HepG2 (cell line): ENCODE results near the gene HDGFL2. TPM values are rescaled to one million over a fixed set of nuclear protein-coding genes. Genes with fewer than 3 reads are reported as not detected.

Experiments
- BRD4 ChIP-seq: sonication (generic); formaldehyde crosslinking; IDR thresholded peaks from 2 replicates; pipeline ENCODE4 v1.4.0; 2020; ENCODE audit warnings: missing genetic modification reagents
- CSRNP2 ChIP-seq: sonication (generic); formaldehyde crosslinking; conservative IDR thresholded peaks from 2 replicates; pipeline ENCODE4 v1.8.0; 2022; ENCODE audit warnings: low read depth, missing genetic modification reagents
- DMAP1 ChIP-seq: IDR thresholded peaks from 2 replicates; pipeline ENCODE4 v1.6.1; 2016
- HNF4A ChIP-seq: sonication (generic); formaldehyde crosslinking; IDR thresholded peaks from 2 replicates; pipeline ENCODE4 v1.4.0; 2020; ENCODE audit warnings: missing genetic modification reagents
- MATR3 ChIP-seq: sonication (generic); formaldehyde crosslinking; IDR thresholded peaks from 2 replicates; pipeline ENCODE4 v1.4.0; 2020; ENCODE audit warnings: missing genetic modification reagents
- NONO ChIP-seq, 2 experiments: fragments of 450-650 bp in 1 of 2; sonication (generic) in 1 of 2; formaldehyde crosslinking in 1 of 2; IDR thresholded peaks in 1 of 2; conservative IDR thresholded peaks in 1 of 2; 2 replicates each; pipeline versions ENCODE4 v1.6.1 to v1.8.0; 2017 to 2022; ENCODE audit warnings: mild to moderate bottlenecking in 1 of 2, missing genetic modification reagents in 1 of 2, moderate library complexity in 1 of 2
- SP140L ChIP-seq: sonication (generic); formaldehyde crosslinking; IDR thresholded peaks from 2 replicates; pipeline ENCODE4 v1.4.0; 2020; ENCODE audit warnings: missing genetic modification reagents, borderline replicate concordance
- ZBTB14 ChIP-seq: sonication (generic); formaldehyde crosslinking; IDR thresholded peaks from 2 replicates; pipeline ENCODE4 v1.4.0; 2020; ENCODE audit warnings: missing genetic modification reagents
- ZNF773 ChIP-seq: sonication (generic); formaldehyde crosslinking; IDR thresholded peaks from 2 replicates; pipeline ENCODE4 v1.4.0; 2020; ENCODE audit warnings: missing genetic modification reagents, borderline replicate concordance
- polyA plus RNA-seq, 8 experiments: library from polyadenylated mRNA; depleted of rRNA in 3 of 8; stranded (reverse) in 7 of 8; unstranded in 1 of 8; fragments of >200 nt; fragmentation: Illumina TruSeq in 4 of 8; extraction: Trizol in 4 of 8; gene quantifications; 2 replicates each; pipeline versions ENCODE4 v1.2.1 to v1.2.3, GENCODE V29; 2011 to 2016; ENCODE audit warnings: low read depth in 4 of 8, missing spikeins in 1 of 8, mixed read lengths in 1 of 8; ENCODE audit not compliant: insufficient read depth in 1 of 8
- total RNA-seq, 5 experiments: library from RNA; depleted of rRNA; stranded (reverse); fragments of >200 nt; fragmentation: Illumina TruSeq; extraction: Trizol; gene quantifications; 2 replicates each; pipeline ENCODE4 v1.2.3, GENCODE V29; 2016; ENCODE audit warnings: low read depth in 1 of 5
- TF ChIP-seq, protein P1 (sequence below): sonication (generic); formaldehyde crosslinking; IDR thresholded peaks from 2 replicates; pipeline ENCODE4 v1.9.0; 2021; ENCODE audit warnings: mild to moderate bottlenecking, missing genetic modification reagents
- TF ChIP-seq, protein P2 (sequence below): sonication (generic); formaldehyde crosslinking; IDR thresholded peaks from 2 replicates; pipeline ENCODE4 v1.5.0; 2020; ENCODE audit warnings: mild to moderate bottlenecking, missing genetic modification reagents, borderline replicate concordance

The HDGFL2 gene
- total and polyA plus RNA-seq, 2 of the 13 experiments (the other 11 are each of a cell fraction or from before 2014, with no cell fraction given), result 20.0 to 51.1 TPM

DNA sequence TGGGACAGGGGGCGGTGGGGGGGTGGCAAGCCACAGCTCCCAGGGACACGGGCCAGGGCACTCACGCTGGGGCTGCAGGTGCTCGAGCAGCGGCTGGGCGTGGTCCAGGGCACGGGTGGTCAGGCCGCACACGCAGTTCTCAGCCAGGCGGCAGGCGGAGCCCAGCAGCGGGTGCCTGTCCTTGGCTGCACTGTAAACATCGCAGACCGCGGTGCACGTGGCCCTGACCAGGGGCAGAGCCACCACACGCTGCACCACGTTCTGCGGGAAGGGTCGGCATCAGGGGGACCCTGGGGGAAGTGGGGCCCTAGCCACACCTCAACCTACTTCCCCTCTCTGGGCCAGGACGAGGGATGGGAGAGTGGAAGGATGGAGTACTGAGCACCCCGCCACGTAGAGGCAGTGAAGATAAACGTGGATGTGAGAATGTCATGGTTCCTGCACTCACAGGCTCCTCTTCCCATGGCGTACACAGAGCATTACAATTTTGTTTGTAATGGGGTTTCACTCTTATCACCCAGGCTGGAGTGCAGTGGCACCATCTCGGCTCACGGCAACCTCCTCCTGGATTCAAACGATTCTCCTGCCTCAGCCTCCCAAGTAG, 59.6 kb downstream of the HDGFL2 start (continued):
- no peak for TF ChIP-seq CSRNP2 (CRISPR knock-in tag)
- TF ChIP-seq ZBTB14 (CRISPR knock-in tag), result no peak
- 0 out of 2 replicates have a peak, but pooled peaks have one; percentile 59 for TF ChIP-seq ZNF773
- 0 out of 2 replicates have a peak, but pooled peaks have one; percentile 29 for TF ChIP-seq HNF4A (CRISPR knock-in tag)
- TF ChIP-seq BRD4 (CRISPR knock-in tag), result no peak
- TF ChIP-seq DMAP1 (CRISPR knock-in tag), result no peak
- TF ChIP-seq, protein P1, sequence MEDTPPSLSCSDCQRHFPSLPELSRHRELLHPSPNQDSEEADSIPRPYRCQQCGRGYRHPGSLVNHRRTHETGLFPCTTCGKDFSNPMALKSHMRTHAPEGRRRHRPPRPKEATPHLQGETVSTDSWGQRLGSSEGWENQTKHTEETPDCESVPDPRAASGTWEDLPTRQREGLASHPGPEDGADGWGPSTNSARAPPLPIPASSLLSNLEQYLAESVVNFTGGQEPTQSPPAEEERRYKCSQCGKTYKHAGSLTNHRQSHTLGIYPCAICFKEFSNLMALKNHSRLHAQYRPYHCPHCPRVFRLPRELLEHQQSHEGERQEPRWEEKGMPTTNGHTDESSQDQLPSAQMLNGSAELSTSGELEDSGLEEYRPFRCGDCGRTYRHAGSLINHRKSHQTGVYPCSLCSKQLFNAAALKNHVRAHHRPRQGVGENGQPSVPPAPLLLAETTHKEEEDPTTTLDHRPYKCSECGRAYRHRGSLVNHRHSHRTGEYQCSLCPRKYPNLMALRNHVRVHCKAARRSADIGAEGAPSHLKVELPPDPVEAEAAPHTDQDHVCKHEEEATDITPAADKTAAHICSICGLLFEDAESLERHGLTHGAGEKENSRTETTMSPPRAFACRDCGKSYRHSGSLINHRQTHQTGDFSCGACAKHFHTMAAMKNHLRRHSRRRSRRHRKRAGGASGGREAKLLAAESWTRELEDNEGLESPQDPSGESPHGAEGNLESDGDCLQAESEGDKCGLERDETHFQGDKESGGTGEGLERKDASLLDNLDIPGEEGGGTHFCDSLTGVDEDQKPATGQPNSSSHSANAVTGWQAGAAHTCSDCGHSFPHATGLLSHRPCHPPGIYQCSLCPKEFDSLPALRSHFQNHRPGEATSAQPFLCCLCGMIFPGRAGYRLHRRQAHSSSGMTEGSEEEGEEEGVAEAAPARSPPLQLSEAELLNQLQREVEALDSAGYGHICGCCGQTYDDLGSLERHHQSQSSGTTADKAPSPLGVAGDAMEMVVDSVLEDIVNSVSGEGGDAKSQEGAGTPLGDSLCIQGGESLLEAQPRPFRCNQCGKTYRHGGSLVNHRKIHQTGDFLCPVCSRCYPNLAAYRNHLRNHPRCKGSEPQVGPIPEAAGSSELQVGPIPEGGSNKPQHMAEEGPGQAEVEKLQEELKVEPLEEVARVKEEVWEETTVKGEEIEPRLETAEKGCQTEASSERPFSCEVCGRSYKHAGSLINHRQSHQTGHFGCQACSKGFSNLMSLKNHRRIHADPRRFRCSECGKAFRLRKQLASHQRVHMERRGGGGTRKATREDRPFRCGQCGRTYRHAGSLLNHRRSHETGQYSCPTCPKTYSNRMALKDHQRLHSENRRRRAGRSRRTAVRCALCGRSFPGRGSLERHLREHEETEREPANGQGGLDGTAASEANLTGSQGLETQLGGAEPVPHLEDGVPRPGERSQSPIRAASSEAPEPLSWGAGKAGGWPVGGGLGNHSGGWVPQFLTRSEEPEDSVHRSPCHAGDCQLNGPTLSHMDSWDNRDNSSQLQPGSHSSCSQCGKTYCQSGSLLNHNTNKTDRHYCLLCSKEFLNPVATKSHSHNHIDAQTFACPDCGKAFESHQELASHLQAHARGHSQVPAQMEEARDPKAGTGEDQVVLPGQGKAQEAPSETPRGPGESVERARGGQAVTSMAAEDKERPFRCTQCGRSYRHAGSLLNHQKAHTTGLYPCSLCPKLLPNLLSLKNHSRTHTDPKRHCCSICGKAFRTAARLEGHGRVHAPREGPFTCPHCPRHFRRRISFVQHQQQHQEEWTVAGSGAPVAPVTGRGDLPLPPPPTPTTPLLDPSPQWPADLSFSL (CRISPR knock-in tag), result no peak
- TF ChIP-seq SP140L (CRISPR knock-in tag), result no peak
- TF ChIP-seq NONO (IDR thresholded peaks at IDR 0.05), result no peak
- TF ChIP-seq NONO (CRISPR knock-in tag; conservative IDR thresholded peaks at IDR 0.05), result peak; percentile 59; the same call in 1 of the 2 replicates
- TF ChIP-seq, protein P2, sequence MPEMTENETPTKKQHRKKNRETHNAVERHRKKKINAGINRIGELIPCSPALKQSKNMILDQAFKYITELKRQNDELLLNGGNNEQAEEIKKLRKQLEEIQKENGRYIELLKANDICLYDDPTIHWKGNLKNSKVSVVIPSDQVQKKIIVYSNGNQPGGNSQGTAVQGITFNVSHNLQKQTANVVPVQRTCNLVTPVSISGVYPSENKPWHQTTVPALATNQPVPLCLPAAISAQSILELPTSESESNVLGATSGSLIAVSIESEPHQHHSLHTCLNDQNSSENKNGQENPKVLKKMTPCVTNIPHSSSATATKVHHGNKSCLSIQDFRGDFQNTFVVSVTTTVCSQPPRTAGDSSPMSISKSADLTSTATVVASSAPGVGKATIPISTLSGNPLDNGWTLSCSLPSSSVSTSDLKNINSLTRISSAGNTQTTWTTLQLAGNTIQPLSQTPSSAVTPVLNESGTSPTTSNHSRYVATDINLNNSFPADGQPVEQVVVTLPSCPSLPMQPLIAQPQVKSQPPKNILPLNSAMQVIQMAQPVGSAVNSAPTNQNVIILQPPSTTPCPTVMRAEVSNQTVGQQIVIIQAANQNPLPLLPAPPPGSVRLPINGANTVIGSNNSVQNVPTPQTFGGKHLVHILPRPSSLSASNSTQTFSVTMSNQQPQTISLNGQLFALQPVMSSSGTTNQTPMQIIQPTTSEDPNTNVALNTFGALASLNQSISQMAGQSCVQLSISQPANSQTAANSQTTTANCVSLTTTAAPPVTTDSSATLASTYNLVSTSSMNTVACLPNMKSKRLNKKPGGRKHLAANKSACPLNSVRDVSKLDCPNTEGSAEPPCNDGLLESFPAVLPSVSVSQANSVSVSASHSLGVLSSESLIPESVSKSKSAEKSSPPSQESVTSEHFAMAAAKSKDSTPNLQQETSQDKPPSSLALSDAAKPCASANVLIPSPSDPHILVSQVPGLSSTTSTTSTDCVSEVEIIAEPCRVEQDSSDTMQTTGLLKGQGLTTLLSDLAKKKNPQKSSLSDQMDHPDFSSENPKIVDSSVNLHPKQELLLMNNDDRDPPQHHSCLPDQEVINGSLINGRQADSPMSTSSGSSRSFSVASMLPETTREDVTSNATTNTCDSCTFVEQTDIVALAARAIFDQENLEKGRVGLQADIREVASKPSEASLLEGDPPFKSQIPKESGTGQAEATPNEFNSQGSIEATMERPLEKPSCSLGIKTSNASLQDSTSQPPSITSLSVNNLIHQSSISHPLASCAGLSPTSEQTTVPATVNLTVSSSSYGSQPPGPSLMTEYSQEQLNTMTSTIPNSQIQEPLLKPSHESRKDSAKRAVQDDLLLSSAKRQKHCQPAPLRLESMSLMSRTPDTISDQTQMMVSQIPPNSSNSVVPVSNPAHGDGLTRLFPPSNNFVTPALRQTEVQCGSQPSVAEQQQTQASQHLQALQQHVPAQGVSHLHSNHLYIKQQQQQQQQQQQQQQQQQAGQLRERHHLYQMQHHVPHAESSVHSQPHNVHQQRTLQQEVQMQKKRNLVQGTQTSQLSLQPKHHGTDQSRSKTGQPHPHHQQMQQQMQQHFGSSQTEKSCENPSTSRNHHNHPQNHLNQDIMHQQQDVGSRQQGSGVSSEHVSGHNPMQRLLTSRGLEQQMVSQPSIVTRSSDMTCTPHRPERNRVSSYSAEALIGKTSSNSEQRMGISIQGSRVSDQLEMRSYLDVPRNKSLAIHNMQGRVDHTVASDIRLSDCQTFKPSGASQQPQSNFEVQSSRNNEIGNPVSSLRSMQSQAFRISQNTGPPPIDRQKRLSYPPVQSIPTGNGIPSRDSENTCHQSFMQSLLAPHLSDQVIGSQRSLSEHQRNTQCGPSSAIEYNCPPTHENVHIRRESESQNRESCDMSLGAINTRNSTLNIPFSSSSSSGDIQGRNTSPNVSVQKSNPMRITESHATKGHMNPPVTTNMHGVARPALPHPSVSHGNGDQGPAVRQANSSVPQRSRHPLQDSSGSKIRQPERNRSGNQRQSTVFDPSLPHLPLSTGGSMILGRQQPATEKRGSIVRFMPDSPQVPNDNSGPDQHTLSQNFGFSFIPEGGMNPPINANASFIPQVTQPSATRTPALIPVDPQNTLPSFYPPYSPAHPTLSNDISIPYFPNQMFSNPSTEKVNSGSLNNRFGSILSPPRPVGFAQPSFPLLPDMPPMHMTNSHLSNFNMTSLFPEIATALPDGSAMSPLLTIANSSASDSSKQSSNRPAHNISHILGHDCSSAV, result no peak
- no peak for TF ChIP-seq MATR3 (CRISPR knock-in tag)
